Measurements from ENCODE around the gene PCDH9.

GRCh38 chr13:66803808-66804456 lies 426.2 kb downstream of the PCDH9 start:
- TF ChIP-seq CTCF (IDR thresholded peaks at IDR 0.05) (no peak), REST (IDR thresholded peaks at IDR 0.05; ENCODE audit: insufficient read depth in 1 of 2, low read depth in 2 of 2, low read length in 1 of 2) (no peak), POLR2AphosphoS5 (IDR thresholded peaks at IDR 0.05; ENCODE audit: low read depth, low read length) (no peak), TCF7L2 (IDR thresholded peaks at IDR 0.05; ENCODE audit: low read depth, low read length) (no peak)
